Measurements from ENCODE around the gene MYO18B.

Gene MYO18B

DNA sequence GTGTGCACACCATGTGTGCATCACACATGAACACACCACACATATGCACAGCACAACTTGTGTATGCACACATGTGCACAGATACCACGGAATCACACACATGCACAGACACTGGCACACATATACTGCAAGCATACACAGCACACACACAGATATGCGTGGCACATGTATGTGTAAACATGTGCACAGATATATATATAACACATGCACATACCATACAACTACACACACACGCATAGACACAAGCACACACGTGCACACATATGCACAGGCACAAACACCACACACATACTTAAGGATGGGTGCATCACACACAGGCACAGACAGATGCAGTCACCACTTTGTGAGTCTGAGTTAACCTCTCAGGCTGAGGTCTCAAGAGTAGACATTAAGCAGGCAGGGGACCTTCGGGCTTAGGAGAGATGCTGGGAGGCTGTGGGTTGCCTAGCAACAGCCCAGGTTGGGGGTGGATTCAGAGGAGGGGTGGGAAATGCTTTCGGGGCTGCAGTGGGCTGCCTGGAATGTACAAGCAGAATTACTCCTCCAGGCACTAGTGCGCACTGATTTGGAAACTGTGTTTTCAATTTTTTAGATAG is 82.9 kb downstream of the MYO18B start:
- DNase-seq (ENCODE audit: low spot score) = no peak

DNA sequence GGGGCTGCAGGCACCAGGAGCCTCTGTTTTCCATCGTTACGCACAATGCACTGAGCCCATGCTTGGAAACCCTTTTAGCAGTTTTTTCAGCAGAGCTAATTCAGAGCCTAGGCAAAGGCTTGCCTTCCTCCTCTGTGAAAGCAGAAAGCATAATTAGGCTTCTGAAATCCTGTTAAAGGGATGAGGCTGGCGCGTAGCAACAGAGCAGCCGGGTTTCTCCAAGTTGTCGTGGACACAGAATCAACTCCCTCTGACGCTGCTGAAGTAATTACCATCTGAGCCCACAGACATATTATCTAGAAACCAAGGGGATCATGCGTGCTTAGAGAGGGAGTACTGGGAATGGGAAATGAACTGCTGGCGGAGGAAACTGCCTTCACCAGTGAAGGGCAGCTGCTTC is 85.4 kb downstream of the MYO18B start:
- DNase-seq (ENCODE audit: low spot score) = no peak

DNA sequence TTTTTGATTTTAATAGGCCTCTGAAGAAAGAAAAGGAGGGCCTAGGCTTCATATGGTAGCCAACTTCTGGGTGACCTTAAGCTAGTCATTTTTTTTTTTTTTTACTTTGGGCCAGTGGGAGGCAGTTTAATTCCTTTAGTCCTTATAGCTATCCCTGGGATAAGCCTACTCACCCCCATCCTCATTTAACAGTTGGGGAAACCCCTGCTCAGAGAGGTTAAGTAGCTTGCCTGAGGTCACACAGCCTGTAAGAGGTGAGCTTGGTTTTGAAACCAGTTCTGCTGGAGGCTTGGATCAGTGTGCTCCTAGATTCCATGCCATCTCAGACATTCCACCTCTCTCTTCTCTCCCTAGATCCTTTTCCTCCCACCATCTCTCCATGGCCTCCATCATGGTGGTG is 86.4 kb downstream of the MYO18B start:
- no peak for DNase-seq (ENCODE audit: low spot score)

DNA sequence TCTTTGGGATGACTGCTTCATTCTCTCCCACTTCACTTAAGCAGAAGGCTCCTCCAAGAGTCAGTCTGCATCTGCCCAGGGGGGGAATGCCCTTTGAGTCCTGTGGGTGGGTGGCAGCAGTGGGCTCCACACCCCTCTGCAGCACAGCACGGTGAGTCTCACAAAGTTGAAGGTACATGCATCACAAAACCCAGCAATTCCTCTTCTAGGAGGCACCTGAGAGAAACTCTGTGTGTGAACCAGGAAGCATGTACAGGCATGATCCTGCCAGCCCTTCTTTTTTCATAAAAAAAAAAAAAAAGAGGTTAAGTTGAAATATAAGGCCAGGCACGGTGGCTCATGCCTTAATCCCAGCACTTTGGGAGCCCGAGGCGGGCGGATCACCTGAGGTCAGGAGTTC is 87.2 kb downstream of the MYO18B start:
- DNase-seq (ENCODE audit: low spot score) = no peak

DNA sequence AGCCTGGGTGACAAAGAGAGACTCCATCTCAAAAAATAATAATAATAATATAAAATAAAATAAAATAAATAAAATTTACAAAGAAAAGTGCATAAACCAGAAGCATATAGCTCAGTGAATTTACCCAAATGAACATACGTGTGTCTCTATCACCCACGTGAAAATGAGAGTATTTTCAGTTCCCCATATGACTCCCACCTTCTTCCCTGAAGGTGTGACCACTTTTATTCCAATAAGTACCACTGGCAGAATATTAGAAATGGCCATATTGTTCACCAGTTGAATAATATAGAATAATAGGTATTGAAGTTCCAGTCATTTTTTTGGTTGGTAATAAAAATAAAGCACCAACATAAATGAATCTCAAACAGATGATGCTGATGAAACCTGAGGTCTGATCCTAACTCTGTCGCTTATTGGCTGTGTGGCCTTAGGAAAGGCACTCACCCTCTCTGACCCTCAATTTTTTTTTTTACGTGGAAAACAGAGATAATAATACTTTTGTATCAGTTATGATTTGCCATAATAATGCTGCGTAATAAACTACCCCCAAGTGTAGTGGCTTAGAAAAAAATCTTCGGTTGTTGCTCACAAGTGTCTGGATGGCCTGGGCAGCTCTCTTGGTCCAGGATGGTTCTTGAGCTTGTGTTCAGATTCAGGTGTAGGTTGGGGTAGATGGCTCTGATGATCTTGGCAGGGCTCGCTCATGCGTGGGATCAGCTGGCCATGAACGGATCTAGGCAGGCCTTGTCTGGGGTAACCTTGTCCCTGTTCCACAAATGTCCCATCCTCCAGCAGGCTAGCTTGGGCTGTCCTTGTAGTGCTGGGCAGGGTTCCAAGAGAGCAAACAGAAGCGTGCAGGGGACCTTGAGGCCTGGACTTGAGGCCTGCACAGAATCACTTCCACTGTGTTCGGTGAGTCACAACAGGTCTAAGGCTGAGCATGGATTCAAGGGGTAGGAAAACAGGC is 88.1 kb downstream of the MYO18B start:
- DNase-seq (ENCODE audit: low spot score) = no peak

DNA sequence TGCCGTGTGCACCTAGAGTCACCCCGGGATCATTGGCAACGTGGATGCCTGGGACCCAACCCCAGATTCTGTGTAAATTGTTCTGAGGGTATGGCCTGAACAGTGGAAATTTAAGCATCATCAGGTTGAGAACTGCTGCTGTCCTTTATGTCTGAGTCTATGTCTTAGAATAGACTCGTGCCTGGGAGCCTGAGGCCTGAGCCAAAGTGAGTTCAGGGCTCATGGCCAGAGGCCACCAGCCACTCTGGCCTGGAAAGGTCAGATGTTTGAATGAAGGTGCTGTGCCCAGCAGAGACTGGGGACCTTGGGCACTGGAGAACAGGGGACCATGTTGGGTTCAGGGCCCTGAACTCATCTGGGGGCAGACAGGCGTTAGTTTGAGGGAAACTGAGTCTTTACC is 91.1 kb downstream of the MYO18B start:
- no peak for DNase-seq (ENCODE audit: low spot score)

DNA sequence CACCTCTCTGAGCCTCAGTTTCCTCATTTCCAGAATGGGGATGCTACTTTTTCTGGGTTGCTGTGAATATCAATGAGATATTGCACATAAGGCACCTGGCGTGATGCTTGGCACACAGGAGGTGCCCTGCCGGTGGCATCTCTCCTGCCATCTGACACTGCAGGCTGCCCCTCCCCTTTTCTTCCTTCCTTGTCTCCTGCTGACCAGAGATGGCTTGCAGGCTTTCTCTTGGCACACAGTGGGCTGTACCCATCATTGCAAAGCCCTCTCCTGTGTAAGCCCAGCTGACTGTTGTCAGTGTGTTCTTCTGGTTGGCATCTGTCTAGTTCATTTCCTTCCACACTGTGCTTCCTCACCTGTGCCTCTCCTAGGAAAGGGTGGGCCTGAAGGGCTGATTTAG is 91.7 kb downstream of the MYO18B start:
- DNase-seq (ENCODE audit: low spot score) = no peak

DNA sequence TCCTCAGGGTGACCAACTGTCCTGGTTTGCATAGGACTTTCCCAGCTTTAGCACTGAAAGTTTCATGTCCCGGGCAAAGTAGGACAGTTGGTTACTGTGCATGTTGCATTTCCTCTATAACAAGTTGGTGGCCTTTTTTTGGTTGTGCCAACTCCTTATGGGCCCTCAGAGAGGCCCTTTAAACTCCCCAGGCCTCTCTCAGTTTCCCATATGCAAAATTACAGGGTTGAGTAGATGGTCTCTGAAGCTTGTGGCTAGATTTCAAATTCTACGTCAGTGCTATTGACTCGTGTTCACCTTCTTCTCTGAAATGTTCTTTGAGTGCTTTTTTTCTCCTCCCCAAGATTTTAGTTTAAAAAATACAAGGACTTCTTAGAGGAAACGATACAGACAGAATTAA is 92.5 kb downstream of the MYO18B start:
- DNase-seq (ENCODE audit: low spot score) = no peak

DNA sequence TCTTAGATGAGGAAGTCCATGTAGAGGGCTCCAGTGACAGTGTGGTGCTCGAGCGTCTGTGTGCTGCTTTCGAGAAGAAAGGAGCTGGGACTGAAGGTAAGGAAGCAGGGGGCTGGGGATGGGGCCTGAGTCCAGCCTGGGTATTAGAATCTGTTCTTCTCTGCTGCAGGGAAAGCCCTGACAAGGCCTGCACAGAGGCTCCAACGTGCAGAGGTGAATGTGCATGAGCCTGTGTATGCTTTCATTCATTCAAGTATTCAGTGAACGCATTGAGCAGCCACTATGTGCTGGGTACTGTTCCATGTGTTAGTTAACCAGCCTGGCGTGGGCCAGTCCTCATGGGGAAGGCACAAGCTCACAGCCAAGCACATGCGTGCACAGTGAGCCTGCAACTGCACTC is 93.4 kb downstream of the MYO18B start:
- DNase-seq (ENCODE audit: low spot score) = no peak

DNA sequence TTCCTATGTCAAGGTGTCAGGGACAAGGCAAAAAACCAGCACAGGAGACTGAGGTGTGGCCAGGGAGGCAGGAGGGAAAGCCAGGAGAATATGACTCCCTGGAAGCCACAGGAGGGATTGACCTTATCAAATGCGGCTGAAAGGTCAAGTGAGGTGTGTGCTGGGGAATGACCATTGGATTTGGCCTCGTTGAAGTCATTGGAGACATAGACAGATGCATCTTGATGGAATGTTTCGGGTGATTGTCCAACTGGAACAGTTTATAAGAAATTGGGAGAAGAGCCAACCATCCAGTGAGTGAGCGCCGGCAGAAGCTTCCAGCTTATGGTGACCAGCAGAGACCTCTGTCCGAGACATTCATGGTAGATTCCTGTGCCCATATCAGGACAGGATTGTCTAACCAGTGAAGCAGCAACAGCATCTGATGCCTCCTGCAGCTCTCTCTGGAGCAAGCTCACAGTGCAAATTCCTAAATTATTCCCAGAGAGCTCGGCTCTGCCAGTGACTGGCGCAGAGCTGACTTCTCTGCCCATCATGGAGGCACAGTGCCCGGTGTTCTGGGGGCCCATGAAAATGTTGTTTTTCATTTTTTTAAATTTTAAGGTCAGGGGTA is 95.4 kb downstream of the MYO18B start:
- DNase-seq (ENCODE audit: low spot score) = no peak

DNA sequence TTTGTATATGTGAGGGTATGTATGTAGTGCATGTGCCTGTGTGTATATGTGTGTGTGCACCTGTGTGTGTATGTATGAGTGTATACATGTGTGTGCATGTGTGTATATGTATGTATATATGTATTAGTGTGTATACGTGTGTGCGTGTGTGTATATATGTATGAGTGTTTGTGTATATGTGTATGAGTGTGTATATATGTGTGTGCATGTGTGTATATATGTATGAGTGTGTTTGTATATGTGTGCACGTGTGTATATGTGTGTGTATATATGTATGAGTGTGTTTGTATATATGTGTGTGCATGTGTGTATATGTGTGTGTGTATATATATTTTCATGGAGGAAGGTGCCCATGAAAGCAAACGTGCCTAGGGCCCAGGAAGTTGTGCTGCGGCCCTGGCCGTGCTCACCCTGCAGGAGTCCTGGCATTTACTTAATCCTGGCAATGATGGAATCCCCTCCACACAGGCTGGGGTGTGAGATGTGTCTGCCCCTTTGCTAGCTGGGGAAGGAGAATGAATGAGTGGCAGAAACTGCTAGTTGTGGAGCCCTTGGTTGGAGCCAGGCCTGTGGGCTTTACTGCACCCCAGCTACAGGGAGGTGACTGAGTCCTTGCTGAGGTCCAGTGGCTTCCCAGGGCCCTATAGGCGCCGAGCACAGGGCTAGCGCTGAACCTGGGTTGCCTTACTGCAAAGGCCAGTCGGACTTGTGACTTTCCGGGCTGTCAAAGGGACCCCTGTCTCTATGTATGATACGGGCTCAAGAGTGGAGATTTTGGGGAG is 97.2 kb downstream of the MYO18B start:
- DNase-seq (ENCODE audit: low spot score) = no peak

DNA sequence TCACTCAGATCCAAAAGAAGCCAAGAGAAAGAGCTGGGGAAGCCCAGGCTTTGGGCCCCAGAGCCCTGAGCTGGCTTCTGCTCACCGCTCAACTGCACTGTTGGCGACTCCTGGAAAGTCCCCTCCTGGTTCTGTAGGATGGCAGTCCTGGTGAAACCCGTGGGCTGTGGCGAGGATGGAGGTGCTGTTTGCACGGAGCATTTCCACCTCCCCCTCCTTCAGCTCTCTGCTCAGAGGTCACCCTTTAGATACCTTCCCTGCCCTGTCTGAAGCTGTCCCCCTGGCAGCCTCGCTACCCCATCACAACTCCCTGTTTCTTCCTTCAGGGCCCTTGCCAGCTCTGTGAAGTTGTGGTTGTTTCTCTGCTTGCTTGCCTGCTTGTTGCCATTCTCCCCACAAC is 97.8 kb downstream of the MYO18B start:
- DNase-seq (ENCODE audit: low spot score) = no peak

DNA sequence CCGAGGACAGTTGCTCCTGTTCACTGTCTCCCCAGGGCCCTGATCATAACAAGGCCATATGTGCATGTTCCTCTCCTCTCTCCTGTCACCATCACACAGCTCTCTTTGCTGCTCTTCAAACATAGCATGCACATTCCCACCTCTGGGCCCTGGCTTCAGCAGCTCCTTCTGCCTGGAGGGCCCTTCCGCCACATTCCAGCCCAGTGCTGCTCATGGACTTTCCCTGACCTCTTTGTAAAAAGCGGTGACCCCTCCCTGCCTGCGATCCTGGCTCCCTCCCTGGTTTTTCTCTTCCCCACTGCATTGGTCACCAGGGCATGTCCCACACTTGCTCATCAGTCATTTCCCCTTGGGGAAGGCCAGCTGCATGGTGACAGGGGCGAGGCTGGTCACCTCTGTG is 98.2 kb downstream of the MYO18B start:
- no peak for DNase-seq (ENCODE audit: low spot score)

DNA sequence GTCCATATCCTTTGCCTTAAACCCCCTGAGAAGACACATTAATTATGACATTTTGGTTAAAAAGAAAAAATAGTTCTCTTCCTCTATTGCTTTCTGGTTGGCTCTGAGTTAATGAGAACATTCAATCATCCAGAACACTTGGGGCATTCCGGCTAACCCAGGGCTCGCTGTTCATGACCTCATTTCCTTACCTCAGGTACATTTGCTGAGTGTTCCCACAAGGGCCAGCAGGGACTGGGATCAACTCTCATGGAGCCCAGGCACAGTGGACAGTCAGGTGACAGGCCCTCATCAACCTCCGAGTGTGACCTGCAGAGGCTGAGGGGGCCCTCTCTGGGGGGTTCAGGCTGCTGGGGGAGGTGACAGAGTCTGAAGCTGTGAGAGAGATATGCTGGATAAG is 98.9 kb downstream of the MYO18B start:
- DNase-seq (ENCODE audit: low spot score) = no peak

DNA sequence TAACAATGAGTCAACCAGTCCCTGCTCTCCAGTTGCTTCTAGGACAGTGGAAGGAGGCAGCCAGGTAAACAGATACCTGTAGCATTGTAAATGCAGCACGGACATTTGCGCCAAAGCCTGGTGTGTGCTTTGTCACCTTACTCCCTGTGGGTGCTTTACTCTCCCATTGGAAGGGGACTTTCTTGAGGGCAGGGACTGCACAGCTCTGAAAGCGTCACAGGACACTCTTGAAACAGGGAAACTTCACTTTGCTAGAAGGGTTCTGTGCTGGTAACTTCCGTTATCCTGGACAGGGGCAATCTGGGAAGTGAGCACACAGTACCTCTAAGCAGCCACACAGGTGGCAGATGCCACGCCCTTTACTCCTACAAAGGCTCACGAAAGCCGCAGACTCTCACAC is 99.8 kb downstream of the MYO18B start:
- DNase-seq (ENCODE audit: low spot score) = no peak

DNA sequence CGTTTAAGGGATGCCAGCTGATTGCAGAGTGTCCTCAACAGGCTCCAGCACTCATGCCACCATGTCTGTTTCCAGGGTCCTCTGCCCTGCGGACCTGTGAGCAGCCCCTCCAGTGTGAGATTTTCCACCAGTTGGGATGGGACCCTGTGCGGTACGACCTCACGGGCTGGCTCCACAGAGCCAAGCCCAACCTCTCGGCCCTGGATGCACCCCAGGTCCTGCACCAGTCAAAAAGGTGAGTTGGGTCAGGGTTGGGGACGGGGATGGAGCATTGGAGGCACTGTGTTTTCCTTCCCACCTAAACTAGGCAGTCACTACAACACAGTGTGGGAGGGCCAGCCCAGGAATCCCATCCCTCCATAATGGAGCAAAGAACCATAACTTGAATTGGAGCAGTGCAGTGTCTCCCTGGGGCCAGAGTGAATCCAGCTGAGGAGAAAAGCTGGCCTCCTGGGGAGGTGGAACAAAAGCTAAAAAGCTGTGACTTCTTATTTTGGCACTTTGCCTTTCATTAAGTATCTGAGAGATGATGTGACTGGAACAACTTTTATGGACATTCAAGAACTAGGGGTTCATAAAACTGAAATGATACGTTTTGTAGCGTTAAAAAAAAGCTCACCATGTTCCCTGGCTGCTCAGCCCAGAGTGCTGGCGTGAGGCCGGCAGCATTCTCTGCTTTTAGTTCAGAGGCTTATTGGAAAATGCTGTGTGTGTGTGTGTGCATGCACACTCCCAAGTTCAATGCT is 101.8 kb downstream of the MYO18B start:
- no peak for DNase-seq (ENCODE audit: low spot score)

DNA sequence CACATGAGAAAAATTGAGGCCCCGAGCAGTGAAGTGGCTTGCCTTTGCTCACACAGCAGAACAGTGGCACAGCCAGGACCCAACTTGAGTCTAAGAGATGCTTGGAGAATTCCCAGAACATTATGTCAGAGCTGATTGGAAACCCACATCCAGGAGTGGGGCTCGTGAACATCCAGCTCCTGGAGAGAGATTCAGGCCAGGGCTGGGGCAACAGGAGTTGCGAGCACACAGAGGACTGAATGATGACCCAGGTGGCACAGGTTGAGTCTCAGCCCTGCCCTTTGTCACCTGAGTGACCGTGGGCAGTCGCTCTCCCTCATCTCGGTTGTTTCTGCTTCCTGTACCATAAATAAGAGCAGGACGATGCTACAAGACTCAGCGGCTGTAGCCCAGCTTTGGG is 102.6 kb downstream of the MYO18B start:
- no peak for DNase-seq (ENCODE audit: low spot score)

DNA sequence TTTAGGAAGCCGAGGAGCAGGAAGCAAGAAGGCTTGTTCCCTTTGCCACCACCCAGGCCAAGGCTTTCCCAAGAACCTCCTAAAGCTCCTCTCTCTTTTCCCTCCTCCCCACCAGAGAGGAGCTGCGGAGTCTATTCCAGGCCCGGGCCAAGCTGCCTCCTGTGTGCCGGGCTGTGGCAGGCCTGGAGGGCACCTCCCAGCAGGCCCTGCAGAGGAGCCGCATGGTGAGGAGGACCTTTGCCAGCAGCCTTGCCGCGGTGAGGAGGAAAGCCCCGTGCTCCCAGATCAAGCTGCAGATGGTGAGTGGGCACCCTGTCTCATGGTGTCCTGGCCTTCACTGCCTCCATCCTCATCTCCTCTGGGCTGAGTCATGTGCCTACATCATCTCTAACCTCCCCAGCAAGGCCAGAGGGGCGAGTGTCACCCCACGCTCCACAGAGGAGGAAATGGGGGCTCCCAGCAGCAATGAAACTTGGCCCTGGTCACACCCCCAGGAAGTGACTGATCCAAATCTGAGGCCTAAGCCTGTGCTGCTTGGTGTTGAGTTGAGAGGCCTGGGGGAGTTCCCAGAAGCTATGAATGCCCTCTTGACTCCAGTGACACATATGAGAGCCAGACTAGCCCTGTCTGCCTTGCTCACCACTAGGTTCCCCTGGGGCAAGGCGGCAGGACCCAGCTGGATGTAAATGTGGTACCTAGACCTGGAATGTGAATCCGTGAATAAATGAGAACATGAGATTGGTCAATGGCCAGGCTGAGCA is 104.2 kb downstream of the MYO18B start:
- DNase-seq (ENCODE audit: low spot score) = no peak

DNA sequence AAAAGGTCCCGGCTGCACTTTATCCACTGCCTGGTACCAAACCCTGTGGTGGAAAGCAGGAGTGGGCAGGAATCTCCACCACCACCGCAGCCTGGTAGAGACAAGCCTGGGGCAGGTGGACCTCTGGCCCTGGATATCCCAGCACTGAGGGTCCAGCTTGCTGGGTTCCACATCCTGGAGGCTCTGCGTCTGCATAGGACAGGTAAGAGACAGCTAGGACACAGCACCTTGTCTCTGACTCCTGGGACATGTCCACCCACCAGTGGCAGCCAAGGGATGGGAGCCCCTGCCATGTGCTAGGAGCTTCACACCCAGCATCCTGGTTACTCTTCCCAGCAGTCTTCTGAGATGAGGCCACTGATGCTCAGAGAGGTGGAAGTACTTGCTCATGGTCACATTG is 105.5 kb downstream of the MYO18B start:
- no peak for DNase-seq (ENCODE audit: low spot score)

DNA sequence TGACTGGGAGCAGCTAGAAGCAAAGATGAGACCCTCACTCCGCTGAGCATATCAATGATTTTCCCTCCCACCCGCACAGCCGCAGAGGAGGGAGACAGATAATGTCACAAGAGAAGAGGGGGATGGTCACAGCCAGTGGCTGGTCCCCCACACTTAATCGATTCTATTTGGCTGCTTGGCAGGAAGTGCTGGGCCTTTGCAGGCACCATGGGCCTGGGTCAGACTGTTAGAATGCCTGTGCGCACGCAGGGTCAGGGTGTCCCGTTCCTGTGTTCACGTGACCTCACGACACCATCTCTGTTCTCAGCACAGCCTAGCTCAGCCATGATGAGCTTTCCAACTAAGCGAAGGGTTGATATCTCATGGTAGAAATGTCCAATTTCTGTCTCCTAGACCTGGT is 107.0 kb downstream of the MYO18B start:
- no peak for DNase-seq (ENCODE audit: low spot score)

DNA sequence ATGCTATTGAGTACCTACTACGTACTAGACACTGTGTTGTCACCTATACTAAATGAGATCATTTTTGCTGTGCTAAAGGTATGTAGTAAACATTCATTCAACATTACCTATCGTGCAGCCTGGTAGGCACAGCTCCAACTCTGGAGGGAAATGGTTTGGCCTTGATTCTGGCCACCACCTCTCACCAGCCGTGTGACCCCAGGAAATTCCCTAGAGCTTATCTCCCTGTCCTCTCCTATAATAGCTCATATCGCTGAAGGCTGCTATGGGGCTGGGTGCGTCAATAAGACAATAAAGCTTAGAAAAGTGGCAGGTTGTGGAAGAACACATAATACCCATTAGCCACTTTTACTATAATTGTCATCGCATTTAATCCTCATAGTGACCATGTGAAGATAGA is 107.5 kb downstream of the MYO18B start:
- no peak for DNase-seq (ENCODE audit: low spot score)

Measured in hepatic stellate cell (primary cell).